NCI-H1436 (cell line): ENCODE results near the gene KRTAP5-9.
"Not testable (repeated sequence)": the region's sequence is repeated elsewhere in the genome, so short reads cannot be mapped to it uniquely, and the experiment has no call there.

ENCODE experiments used
- DNase-seq: peaks from one replicate; lab custom pipeline; 2025; lab: John Stamatoyannopoulos, UW

KRTAP5-9 gene

GRCh38 chr11:71562120-71562519, 13.9 kb downstream of the KRTAP5-9 start:
- no peak for DNase-seq

DNA sequence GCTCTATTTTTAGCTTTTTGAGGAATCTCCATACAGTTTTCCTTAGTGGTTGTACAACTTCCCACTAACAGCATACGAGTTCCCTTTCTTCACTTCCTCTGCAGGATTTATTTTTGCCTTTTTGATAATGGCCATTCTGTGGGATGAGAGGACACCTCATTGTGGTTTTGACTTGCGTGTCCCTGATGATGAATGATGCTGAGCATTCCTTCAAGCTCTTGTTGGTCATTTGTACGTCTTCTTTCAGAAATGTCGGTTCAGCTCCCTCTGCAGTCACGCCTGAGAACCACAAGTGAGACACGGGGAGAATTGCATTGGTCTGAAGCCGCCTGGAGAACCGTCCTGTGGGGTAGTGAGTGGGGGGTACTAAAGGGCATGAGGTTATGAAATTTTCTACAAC, 15.2 kb downstream of the KRTAP5-9 start:
- DNase-seq = no peak

- DNase-seq = no peak
Observed at GRCh38 chr11:71564430-71564829, 16.2 kb downstream of the KRTAP5-9 start.

DNA sequence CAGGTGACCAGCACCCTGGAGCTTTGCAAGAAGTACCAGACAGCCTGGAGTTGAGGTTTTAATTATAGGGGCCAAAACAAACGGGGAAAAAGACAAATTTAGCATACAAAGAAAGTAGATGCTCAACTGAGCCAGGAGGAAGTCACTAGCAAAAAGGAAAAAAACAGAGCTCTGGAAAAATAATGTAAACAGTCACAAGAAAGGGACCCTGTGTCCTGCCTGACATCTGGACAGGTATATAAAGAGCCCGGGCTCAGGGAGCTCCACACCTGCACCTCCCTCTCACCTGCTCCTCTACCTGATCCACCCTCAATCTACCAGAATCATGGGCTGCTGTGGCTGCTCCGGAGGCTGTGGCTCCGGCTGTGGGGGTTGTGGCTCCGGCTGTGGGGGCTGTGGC, 17.0 kb downstream of the KRTAP5-9 start, which contains the start of gene KRTAP5-10:
Gene KRTAP5-10, plus strand, starts transcription at position 301 of the 400 bp plus-strand sequence. Its CDS starts 25 bp downstream, at position 326.
- no peak for DNase-seq

DNA sequence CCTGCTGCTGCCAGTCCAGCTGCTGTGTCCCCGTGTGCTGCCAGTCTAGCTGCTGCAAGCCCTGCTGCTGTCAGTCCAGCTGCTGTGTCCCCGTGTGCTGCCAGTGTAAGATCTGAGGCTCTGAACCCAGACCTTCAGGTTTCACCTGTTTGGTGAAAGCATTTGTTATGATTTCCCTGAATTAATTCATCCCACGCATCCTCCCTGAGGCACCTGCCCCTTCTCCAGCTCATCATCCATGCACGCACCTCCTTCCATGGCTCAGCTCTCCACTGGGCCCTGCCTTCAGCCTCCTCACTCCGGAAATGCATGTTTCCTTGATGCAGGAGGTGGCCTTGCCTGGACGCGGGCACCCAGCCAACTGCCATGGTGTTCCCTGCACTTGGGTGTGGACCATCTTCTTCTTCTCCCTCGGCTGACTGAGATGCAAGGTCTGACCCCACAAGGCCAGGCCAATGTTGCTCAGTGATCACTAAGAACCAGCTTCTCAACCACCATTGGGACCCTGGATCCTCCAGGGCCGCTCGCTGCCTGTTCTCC, 17.9 kb downstream of the KRTAP5-9 start:
- DNase-seq = no peak

DNA sequence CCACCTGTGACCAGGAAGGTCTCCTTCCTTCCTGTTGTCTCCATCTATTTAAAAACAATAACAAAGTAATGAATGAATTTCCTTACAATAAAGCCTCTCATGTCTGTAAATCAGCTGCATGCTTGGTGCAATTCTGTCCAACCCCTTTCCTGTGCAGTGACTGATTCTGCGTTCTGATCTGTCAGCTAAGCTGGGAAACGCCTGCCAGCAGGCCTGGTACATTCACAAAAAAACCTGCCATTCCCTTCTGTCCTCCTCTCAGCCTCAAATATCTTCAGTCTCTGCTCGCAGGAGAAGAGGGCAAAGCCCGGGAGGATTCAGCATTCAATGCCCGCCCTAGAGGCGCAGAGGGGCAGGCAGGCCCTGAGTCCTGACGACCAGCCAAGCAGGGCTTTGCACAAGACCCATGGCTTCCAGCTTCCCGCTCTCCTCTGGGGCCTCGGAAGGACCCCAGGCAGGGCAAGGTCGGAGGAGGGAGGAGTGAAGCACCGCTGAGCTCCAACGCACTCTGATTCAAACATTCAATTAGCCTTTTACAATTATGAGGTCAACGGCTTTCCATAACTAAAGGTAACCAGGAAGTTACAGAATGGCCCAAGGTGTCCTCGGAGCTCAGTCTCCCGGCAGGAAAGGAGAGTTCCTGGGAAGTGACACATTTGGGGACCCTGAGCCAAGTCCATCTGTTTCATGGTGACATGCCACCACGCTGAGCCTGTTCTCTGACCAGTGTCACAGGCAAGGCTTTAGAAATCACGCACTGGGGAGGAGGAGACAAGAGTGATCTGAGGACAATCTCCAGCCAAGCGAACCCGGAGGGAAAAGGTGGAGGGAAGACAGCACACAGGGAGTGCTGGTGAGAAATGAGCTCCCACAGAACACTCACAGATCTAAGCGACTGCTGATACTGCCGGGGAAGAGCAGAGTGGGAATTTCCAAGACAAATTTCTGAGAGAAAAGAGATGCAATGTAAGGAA, 18.7 kb downstream of the KRTAP5-9 start:
- DNase-seq = not testable (repeated sequence)

DNA sequence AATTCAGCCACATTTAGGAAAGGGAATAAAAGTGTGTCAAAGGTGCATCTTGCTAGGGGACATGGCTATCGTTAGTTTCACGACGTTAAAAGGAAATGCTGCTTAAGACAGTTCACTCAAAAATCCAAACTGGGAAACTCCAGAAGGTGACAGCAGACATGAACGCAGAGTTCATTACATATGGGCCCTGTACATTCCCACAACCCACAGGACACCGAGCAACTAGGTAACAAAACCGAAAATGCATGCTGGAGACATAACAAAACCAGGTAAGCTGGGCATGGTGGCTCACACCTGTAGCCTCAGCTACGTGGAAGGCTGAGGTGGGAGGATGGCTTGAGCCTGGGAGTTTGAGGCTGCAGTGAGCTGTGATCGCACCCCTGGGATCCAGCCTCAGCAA, 19.4 kb downstream of the KRTAP5-9 start:
- not testable (repeated sequence) for DNase-seq

DNA sequence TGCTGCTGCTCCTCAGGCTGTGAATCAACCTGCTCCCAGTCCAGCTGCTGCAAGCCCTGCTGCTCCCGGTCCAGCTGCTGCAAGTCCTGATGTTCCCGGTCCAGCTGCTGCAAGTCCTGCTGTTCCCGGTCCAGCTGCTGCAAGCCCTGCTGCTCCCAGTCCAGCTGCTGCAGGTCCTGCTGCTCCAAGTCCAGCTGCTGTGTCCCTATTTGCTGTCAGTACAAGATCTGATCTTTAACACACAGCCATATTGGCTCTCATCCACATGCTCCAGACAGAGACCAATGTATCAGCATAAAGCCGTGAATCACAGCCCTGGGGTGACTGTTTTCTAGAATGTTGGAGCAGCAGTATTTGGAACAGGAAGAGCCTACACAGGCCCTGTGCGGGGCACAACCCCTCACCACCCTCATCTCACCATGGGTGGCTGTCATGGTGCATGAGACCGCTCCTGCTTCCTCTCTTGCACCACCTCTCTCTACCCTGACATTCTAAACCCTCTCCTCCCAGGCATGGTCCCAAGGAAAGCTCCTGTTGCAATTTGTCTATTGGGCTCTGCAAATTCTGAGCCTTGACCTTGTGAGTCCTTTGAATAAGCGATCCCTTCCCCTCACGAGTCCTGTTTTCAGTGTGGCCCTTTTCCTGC, 20.6 kb downstream of the KRTAP5-9 start:
- no peak for DNase-seq

DNA sequence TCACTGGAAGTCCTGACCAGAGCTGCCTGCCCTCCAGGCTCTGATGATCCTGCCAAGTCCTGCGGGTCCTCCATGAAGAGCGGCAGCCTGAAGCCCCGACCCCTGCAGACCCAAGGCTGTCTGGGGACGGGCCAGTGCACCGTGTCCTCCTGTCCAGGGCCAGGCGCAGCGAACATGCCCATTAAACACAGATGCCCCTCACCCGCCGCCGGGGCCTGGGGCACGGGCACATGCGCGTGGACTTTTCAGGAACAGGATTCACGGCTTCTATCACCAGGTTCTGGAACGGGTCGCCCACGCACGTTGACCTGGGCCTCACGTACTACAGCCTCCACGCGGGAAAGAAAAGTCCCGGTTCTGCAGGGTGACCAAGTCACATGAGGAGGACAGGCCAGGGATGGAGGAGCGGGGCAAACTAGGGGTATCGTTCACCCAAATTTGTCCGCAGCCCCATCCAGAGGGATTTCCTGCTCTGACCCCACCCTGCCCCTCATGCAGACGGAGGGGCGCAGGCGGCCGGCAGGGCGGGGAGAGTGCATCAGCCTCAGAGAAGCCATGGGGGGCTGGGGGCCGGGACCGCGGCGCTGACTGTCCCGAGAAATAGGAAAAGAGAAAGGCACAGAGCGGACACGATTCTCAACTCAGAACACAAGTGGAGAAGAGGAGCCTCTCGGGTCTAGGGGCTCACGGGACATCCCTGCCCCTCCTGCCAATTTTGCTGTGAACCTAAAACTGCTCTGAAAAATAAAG, 23.1 kb downstream of the KRTAP5-9 start:
- not testable (repeated sequence) for DNase-seq

DNA sequence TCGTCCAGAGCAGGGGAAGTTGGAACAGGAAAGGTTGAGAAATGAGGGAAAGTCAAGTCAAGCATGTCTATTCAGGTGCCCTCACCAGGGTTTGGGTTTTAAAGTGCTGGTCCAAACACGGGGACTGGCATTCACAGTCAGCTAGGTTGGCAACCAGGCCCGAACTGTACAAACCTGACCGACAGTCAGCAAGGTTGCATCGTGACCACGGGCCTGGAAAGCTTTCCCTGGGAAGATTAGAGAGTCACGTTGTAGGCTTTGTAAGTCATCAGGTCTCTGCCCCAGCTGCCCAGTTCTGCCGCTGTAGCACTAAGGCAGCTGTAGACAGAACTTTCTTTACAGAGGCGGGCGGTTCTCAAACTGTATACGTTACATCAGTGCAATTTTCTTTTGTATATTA, 24.6 kb downstream of the KRTAP5-9 start:
- no peak for DNase-seq

DNA sequence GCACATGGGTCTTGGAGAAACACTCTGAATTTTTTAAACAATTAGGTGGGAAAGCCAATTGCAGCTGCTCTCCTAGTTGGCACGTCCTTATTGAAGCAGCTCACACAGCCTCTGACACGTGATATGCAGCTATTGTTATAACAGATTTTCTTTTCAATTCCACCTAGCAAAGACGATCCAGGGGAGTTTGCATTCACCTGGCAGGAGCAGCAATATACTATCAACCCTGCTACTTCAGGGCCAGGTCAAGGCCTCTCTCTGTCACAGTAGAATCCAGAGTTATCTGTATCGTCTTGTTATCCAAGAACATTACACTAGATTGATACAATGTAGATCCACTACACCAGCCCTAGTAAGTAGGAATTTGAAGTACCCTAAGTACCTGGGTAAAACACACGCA, 26.2 kb downstream of the KRTAP5-9 start:
- DNase-seq = no peak

GRCh38 chr11:71575723-71576424, 27.7 kb downstream of the KRTAP5-9 start:
- no peak for DNase-seq

DNA sequence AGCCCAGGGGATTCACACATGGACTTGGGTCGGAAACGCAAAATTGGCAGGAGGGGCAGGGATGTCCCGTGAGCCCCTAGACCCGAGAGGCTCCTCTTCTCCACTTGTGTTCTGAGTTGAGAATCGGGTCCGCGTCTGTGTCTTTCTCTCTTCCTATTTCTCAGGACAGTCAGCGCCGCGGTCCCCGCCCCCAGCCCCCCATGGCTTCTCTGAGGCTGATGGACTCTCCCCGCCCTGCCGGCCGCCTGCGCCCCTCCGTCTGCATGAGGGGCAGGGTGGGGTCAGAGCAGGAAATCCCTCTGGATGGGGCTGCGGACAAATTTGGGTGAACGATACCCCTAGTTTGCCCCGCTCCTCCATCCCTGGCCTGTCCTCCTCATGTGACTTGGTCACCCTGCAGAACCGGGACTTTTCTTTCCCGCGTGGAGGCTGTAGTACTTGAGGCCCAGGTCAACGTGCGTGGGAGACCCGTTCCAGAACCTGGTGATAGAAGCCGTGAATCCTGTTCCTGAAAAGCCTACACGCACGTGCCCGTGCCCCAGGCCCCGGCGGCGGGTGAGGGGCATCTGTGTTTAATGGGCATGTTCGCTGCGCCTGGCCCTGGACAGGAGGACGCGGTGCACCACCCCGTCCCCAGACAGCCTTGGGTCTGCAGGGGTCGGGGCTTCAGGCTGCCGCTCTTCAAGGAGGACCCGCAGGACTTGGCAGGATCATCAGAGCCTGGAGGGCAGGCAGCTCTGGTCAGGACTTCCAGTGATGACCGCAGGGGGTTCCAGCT, 28.7 kb downstream of the KRTAP5-9 start:
- not testable (repeated sequence) for DNase-seq

DNA sequence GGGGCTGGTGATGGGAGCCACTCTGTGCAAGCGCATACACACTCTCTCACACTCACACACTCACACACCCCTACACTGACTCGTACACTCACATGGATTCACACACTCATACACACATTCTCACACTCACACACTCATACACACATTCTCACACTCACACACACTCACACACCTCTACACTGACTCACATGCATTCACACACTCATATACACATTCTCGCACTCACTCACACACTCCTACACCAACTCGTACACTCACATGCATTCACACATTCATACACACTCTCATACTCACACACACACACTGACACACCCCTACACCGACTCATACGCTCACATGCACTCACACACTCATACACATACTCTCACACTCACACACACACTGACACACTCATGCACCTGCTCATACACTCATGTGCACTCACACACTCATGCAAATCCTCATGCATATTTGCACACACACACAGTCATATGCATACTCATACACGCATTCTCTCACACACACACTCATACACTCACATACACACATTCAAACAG, 29.3 kb downstream of the KRTAP5-9 start:
- no peak for DNase-seq

DNA sequence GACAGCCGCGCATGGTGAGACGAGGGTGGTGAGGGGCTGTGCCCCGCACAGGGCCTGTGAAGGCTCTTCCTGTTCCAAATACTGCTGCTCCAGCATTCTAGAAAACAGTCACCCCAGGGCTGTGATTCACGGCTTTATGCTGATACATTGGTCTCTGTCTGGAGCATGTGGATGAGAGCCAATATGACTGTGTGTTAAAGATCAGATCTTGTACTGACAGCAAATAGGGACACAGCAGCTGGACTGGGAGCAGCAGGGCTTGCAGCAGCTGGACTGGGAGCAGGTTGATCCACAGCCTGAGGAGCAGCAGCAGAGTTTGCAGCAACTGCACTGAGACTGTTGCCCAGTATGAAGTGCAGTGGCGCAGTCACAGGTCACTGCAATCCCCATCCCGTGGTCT, 31.3 kb downstream of the KRTAP5-9 start:
- not testable (repeated sequence) for DNase-seq

DNA sequence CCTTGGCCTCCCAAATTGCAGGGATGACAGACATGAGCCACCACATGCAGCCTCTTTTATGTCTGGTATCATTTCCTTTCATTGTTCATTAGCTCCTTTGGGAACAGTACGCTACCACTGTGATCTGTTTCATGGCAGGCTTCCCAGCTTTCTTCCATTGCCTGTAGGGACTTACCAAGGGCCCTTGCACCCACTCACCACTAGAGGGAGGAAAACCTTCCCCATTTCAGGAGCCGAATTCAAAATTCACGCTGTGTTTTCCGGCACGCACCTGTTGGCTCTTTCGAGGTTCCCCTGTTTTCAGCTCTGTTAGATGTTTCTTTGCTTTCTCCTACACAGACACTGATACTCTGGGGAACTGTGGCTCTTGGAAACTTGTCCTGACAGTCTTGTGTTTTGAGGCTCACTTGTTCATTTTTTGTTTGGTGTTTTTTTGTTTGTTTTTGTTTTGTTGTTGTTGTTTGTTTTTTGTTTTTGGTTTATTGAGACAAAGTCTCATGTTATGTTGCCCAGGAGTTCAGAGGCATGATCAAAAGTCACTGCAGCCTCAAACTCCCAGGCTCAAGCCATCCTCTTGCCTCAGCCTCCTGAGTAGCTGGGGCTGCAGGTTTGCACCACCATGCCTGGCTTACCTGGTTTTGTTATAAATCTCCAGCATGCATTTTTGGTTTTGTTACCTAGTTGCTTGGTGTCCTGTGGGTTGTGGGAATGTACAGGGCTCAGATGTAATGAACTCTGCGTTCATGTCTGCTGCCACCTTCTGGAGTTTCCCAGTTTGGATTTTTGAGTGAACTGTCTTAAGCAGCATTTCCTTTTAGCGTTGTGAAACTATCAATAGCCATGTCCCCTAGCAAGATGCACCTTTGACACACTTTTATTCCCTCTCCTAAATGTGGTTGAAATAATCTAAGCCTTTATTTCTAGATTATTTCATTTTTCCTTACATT, 32.1 kb downstream of the KRTAP5-9 start:
- peak; percentile 57 for DNase-seq

- no peak for DNase-seq
Observed at GRCh38 chr11:71581826-71582225, 33.6 kb downstream of the KRTAP5-9 start.

DNA sequence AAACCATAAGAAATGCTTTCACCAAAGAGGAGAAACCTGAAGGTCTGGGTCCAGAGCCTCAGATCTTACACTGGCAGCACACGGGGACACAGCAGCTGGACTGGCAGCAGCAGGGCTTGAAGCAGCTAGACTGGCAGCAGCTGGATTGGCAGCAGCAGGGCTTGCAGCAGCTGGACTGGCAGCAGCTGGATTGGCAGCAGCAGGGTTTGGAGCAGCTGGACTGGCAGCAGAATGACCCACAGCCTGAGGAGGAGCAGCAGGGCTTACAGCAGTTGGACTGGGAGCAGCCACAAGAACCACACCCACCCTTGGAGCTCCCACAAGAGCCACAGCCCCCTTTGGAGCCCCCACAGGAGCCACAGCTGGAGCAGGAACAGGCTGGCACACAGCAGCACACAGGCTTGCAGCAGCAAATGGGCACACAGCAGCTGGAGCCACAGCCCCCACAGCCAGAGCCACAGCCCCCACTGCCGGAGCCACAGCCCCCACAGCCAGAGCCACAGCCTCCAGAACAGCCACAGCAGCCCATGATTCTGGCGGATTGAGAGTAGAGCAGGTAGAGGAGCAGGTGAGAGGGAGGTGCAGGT, 34.2 kb downstream of the KRTAP5-9 start, which contains the start of gene KRTAP5-11:
Gene KRTAP5-11, minus strand, starts transcription at position 567 of the 587 bp plus-strand sequence. Its CDS starts 38 bp downstream, at position 529.
- DNase-seq = no peak

GRCh38 chr11:71582969-71583368, 34.7 kb downstream of the KRTAP5-9 start:
- not testable (repeated sequence) for DNase-seq
